Regular cardiac myocyte (primary cell): ENCODE data around the gene ASCL5. TPM values are rescaled to one million over a fixed set of nuclear protein-coding genes. Genes with fewer than 3 reads are reported as not detected.

ENCODE experiments used
- total RNA-seq: library from RNA; depleted of rRNA; stranded (reverse); fragments of >200 nt; gene quantifications from 2 replicates; pipeline ENCODE4 v1.2.3, GENCODE V29; 2014

Gene ASCL5, protein sequence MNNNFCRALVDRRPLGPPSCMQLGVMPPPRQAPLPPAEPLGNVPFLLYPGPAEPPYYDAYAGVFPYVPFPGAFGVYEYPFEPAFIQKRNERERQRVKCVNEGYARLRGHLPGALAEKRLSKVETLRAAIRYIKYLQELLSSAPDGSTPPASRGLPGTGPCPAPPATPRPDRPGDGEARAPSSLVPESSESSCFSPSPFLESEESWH
- total RNA-seq: under 0.01 TPM in 1 of 2 replicates, not detected in the other

DNA sequence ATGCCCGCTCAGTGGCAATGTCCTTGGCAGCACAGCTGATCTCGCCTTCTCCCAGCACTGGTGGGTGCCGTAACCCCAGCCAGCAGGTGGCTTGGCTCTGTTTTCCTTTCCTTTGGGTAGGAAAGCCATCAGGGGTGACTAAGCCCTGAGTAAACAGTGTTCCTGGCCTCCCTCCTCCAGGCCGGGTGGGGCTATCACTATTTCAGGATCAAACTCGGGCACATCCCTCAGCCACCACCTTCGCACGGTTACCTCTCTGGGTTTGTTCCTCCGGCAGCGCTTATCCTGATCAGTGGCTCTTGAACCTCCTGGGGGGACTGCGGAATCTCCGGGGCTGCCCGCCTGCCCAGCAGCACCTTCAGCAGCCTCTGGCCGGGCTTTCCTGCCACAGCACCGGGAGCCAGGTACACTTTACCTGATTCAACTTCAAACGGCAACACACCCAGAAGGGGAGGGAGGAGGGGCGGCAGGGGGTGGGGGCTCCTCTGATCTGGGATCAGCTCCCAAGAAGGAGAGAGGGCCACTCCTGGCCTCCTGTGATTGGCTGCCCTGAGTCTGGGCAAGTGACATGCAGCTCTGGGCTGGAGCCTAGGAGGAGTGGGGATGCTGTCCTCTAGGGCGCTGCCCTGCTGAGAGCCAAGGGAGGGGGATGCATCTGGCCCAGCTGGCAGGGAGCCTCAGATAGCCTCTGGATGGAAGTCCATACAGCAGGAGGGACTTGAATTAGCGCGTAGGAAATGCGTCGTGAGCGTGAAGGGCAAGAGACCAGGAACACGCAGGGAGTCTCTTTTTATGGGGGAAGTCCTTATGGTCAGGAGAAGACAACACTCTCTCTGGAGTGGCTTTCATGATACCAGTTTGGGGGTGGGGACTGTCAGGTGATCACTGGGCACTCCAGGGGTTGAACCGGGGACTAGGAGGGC is at the start of gene ASCL5:
ASCL5 (minus strand) TSS at position 353 of the 923 bp plus-strand sequence. CDS start 11,812 bp downstream, outside the sequence.

DNA sequence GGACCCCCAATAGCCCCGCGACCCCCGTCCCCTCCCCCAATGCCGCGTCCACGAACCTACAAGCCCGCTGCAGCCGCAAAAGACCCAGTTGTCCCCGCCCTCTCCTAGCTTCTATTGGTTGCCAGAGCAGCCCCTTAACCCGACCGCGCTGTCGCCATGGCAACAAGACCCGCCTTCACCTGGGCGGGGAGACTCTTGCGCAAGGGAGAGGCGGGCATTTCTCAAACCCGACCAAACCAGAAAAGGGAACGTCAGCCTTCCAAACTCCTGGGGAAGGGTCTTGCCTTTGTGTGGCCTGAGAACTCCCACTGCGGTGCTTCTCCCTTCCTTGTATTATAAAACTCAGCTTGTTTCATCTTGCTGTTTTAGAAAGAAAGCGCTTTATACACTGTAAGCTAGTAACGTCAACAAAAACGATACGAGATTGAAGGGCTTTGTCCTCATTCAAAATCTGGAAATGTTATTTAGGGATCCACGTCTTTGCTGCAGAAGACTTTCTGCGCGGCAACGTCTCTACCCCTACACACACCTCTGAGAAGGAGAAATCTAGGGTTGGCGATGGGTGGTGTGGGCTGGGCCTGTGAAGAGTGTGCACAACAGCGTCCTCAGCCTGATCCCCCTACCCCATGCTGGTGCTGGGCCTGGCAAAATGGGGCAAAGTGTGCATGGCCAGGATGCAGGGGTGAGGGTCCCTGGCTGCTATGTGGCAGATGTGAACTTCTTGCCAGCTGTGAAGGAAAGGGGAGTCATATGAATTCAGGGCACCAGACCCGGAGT is 27.6 kb upstream of the ASCL5 start, which contains the start of gene TMEM9:
TMEM9 (minus strand) TSS at position 86 of the 777 bp plus-strand sequence. CDS start 551 bp downstream, outside the sequence.

DNA sequence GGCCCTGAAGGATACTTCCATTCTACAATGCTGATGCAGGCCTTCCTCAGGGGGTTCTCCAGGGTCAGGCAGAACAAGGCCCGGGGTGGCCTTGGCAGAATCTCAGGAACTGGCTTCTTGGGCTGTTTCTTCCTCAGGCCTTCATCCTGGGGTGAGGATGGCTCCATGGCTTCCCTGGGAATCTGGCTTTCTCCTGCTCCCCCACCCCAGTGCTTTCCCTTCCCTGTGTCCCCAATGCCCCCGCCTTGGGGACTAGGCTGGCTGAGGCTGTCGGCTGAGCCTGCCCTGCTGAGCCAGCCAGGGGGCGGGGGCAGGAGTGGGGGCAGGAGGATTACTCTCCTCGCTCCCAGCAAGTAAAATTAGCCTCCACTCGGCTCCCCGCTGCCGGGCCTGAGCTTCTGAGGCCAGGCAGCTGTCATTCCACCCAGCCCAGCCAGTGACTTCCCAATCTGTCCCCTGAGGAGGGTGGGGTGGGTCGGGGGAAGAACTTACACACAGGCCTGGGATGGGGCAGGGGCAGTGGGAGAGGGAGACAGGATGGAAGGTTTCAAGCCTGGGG is 14.7 kb downstream of the ASCL5 start, which contains the start of gene CACNA1S:
CACNA1S (minus strand) TSS at position 254 of the 559 bp plus-strand sequence; CDS start at position 167, 87 bp downstream.

Other genes starting within 250 kb of the ASCL5 start
- under 0.01 and 0.19 TPM in 2 replicates for gene INAVA, start 232.3 kb downstream of the ASCL5 start, total RNA-seq
- 0.19 and 0.28 TPM in 2 replicates for gene KIF21B, start 103.5 kb downstream of the ASCL5 start, total RNA-seq
- not detected in 2 replicates for gene CACNA1S, start 14.8 kb downstream of the ASCL5 start, total RNA-seq
- gene TMEM9, start 27.3 kb upstream of the ASCL5 start, total RNA-seq: 65.9 and 86.5 TPM in 2 replicates
- gene IGFN1, start 63.6 kb upstream of the ASCL5 start, total RNA-seq: 0.28 TPM in 1 of 2 replicates, not detected in the other
- gene PKP1, start 156.3 kb upstream of the ASCL5 start, total RNA-seq: under 0.01 and 0.19 TPM in 2 replicates